Measurements from ENCODE around the gene DNAJC2.

The DNAJC2 gene, protein sequence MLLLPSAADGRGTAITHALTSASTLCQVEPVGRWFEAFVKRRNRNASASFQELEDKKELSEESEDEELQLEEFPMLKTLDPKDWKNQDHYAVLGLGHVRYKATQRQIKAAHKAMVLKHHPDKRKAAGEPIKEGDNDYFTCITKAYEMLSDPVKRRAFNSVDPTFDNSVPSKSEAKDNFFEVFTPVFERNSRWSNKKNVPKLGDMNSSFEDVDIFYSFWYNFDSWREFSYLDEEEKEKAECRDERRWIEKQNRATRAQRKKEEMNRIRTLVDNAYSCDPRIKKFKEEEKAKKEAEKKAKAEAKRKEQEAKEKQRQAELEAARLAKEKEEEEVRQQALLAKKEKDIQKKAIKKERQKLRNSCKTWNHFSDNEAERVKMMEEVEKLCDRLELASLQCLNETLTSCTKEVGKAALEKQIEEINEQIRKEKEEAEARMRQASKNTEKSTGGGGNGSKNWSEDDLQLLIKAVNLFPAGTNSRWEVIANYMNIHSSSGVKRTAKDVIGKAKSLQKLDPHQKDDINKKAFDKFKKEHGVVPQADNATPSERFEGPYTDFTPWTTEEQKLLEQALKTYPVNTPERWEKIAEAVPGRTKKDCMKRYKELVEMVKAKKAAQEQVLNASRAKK

DNA sequence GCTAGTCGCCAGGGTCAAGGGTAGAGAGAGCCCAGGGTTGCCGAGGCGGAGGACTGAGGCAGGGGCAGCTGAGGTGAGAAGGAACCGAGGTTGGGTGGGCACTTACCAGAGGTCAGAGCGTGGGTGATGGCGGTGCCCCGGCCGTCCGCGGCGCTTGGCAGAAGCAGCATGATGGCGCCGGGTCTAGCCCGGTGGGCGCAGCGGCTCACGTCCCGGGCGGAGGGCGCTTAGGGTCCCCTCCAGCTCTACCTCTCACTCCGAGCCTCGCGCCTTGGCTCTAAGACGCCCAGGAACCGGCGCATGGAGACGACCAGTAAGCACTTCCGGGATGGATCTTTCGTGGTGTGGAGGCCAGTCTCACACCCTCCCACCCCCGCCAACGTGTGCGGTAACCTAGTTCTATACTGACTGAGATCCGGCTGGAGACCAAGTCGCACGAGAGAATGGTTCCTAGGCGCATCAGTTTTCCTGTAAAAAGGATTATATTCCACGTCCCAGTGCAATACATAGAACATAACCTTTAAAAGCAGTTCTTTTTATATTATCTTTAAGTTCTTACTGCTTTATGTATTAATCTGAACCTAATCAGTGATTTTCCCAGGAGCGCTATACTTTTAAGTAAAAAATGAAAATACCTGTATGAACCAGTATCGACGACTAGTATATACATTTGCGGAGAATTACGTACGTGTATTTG is at the start of gene DNAJC2:
Gene DNAJC2, minus strand, starts transcription at position 315 of the 697 bp plus-strand sequence. Its CDS starts 145 bp downstream, at position 170.
- DNase-seq: peak; percentile 91

DNA sequence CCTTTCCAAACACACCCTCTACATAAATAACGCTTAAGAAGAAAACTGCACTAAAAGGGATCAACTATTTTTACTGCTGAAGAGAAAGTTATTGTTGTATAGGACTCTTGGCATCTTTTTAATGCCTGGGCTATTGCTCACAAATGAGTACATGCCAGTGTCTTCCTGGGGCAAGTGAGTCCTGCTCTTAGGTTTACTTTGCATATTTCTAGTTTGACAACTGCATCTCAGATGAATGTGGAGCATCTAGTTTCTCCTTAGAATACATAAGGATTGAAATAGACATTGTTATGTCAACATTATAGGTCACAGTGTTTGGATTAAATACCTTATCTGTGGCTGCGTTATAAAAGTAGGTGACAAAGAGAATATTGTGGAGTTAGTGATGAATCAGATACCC is 47.4 kb upstream of the DNAJC2 start:
- no peak for DNase-seq

DNA sequence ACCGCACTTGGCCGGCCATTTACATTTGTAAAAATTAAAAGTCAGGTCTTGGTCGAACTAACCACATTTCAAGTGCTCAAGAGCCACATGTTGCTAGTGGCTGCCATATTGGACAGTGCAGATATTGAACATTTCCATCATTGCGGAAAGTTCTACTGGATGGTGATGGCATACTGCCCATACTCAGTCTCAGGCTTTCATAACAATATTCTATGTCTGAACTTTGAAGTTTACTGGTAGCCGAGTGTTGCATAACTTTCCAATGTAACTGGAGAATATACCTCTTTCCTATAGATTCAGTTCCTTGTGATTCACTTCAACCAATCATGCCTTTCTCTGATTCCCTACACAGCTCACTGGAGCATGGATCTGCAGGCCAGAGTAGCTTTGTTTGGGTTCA is 46.6 kb upstream of the DNAJC2 start:
- no peak for DNase-seq

DNA sequence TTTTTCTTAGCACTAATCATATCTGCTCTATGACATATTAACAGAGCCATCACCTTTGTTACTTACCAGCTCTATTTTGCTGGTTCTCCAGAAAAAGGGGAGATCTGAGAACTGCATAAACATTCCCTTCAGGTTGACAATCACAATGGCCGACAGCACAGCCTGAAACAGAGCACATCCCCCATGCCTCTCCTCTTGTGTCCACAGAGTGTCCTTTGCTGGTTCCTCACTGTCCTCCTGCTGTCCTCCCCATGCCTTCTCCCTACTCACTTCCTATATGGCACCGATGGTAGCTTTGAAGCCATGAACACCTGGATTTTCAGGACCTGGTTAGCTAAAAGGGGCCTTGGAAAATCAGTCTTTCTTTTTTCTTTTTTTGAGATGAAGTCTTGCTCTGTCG is 44.7 kb upstream of the DNAJC2 start:
- DNase-seq: no peak

DNA sequence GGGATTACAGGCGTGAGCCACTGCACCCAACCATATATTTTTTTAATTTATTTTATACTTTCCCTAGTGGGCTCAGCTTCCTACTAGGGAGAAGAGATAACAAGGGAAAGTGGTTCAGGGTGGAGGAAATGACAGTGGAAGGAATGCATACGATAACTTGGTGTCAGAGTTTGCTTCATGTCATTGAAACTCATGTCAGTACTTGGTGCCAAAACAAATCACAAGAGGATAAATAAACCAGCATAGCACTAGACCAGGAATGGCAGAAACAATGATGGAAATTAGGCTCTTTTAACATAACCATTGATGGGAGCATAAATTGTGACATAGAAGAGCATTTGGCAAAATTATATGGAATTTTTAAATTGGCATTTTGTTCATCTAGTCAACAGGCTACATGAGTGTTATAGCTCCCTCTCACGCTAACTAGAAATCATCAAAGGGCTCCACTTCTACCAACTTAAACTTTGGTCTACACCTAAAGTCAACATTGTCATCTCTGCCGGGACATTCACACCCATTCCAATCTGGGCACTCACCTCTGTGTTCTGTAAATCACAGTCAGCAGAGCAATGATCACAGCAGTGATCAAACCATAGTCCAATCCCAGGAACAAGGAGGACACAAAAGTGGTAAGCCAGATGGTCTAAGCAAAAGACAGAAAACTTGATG is 44.0 kb upstream of the DNAJC2 start:
- no peak for DNase-seq

DNA sequence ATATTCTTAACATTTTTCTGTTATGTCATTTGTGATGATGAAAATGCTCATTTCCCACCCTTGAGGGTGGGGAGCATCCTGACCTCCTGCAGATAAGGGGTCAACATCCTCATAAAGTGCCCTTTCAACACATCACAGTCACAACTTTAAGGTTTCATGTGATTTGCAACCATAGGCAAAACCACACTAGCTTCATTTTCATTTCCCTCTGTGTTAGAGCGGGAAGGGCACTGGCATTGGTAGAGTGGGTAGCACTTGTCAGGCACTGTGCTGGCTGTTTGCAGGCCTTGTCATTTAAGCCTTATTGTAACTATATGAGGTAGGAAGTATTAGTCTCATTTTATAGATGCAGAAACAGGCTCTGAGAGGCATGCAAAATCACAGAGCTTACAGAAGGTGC is 42.7 kb upstream of the DNAJC2 start:
- no peak for DNase-seq

DNA sequence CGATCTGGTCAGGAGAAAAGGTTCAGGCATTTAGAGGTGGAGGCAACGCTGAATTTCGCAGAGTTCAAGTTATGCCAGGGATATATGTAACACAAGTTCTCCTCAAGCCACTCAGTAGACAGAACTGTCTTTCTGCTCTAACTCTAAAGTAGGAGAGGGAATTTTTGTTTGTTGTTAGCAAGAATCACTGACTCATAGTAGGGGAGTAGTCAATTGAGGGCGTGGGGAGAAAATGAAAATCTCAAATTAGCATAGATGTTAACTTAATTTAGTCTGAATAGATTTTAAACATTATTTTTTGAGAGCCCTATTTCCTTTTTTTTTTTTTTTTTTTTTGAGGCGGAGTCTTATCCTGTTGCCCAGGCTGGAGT is 37.5 kb upstream of the DNAJC2 start:
- DNase-seq: no peak

DNA sequence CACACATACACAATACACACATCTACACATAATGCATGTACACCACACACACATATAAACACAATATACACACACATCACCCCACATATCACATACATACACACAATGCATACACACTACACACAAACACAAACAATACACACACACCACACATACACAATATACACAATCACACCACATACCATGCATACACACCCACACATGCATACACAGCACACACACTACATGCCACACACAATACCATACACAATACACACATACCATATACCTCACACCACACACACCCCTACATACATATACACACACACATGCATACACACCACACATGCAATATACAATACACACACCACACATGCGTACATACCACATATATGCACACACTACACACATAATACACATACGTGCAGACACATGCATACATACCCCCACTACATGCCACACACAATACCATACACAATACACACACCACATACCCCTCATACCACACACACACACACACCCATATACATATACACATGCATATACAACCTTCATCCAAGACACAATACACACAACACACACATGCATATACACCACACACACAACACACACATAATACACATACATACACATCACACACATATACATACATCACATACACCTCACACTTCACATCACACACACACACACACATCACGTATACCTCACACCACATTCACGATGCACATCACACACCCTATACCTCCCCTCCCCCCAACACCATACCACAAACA is 36.9 kb upstream of the DNAJC2 start:
- DNase-seq: no peak

DNA sequence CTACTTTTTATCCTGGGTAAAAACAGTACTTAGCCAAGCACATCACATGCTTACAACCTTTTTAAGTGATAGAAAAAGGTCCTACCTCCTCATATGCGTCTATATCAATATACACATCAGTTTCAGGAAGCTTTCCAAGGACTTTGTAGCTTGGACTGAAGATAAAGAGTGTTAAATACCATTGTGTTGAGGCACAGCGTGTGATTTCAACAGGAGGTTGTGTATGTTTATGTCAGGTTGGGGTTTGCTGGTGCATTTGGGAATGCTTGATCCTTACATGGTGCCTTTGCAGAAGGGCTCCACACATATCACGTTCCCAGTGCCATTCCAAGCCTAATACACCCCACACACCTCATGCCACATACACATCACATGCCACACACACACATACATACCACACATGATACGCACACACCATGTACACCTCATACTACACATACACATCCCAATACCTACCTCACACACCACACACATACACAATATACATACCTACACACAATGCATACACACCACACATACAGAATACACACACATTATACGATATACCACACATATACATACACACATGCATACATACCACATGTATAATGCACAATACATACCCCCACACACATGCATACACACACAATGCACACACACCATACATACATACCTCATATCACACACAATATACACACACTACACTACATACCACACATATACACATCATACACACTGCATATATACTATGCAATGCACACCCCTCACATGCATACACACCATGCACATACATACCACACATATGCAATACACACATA is 36.0 kb upstream of the DNAJC2 start:
- DNase-seq: peak; percentile 12

DNA sequence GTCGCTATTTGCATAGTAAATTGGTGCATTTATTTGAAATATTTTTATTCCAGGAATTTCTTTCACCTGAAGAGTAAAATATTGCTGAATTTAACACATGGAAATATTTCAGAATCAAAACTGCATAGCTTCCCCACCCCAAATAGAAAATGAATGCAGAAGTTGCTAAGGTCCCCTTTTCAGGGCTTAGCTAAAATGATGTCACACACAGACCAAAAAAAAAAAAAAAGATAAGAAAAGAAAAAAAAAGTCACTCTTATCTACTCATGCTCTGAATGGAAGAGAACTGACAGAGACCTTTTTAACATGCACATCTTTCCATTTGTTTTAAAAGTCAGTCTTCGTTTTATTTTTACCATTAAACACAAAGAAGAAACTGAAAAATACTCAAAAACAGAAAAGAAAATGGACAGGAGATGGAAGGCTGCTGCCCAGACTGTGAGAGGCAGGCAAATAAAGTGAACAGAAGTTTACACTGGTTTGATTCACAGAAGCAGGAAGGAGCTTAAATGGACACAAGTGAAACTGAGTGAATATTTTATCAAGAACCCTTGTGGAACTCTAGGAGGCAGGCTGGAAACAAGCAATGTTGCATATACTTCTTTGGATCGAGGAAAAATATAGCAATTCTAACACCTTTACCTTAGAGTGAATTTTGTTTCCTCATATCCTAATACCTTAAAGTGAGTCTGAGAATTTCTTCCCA is 34.9 kb upstream of the DNAJC2 start:
- DNase-seq: no peak

DNA sequence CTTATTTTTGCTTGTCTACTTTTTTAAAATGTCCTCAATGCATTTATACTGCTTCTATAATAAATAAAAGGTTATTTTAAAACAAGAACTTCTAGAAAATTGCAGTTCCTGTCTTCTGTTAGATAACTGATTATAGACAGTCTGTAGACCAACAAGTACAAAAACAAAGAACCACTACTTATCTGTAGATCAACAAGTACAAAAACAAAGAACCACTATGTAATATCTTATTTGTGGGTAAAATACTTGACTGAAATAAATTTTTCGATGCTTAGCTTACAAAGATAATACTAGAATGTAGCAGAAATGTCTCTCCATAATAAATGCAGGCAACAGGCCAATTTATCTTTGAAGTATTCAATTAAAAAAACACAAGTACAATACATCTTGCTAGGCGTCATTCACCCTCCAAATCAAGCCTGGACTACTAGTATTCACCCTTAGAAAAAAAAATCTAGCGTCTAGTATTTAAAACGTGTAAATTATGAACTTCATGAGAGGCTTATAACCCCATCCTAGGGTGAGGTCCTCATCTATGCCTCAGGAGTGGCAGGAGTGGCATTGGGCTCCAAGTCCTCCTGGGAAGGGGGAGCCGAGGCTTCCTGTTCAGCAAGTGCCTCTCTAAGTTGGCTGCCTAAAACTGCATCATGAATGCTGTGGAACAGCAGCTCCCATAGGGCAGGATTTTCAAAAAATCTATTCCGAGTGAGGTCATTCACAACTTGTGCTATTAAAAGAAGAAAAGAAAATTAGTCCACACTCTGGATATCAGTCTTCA is 29.5 kb upstream of the DNAJC2 start:
- DNase-seq: no peak

DNA sequence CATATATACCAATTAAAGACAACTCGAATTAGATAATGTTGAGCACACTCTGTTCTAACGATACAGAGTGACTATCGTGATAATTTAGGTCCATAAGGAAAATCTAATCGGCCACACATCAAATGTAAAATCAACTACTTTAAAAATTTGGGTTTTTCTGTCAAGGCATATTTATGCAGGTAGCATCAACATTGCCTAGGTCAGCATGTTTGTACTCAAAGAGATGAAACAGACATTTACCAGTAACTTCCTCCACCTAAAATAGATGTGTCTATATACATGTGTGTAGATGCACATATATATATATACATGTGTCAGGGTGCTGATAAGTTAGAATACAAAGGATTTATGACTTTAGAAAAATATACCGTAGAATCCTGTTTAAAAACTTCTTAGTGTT is 24.9 kb upstream of the DNAJC2 start:
- DNase-seq: no peak

DNA sequence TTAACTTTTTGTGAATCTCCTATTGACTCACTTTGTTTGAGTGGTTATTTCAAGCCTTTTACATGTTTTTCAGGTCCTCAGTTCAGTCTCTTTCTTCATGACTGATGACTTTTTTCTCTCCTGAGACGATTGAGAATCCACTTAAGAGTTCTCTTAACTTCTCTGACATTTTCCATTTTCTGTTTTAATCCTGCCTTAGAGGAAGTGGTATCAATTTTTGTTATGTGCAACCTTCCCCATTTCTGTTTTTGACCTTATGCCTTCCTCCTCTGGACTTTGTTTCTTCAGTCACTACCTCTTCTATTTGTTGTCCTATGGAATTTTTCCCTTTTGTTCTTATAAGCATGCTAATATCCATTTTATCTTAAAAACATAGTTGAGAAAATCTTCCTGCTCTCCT is 5.2 kb upstream of the DNAJC2 start:
- no peak for DNase-seq

DNA sequence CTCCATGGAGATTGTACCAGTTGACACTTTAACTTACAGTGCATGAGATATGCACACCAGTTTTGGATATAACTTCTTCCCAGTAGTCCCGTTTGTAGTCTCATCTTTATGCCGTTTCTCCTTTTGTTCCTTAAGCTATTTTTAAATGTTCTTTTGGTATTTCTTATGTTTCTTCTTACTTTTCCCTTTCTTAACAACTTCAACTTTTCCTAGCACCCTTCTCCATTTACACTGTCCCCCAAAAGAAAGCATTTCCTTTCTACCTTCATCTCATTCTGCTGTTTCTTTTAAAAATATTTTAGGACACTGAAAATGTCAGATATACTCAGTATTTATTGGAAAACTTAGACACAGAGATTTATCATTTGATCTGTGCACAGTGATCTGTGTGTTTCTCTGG is 4.4 kb upstream of the DNAJC2 start:
- DNase-seq: no peak

DNA sequence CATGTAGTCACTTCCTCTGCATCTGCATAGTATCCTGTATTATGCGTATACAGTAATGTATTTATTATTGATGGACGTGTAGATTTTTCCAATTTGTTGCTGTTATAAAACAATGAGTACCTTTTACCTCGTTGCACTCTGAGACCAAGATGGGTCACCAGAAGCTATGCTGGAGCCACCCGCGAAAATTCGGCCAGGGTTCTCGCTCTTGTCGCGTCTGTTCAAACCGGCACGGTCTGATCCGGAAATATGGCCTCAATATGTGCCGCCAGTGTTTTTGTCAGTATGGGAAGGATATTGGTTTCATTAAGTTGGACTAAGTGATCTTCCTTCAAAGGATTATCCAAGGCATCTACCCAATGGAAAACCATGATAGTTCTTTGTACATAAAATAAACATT is 3.9 kb upstream of the DNAJC2 start:
- no peak for DNase-seq

DNA sequence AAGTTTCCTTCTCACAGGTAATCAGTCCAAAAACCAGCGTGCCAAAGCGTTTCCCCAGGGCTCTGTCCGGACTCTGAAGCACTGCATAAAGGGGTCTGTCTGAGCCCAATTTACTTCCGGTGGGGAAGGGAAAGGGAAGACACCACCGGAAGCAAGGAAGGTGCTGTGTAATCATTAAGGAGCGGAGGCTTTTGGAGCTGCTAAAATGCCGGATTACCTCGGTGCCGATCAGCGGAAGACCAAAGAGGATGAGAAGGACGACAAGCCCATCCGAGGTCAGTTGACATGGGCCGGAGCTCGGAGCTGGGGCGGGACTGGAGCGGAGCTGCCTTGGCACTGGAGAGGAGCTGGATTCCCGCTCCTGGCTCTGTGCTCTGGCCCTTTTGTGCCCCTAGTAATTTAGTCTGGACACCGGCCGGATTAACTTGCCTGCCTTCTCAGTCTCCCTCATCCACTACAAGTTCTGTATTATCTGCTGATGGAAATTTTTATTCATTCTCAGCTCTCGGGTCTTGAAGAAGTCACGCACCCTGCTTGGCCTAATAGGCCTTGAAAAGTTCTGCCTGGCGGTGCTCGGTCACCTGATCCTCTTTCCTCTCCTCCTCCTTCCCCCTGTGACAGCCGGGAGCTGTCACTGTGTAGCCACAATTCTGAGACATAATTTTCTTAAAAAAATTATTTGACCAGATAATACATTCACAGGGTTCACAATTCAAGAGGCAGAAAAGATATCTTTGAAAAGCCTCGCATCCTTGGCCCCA is 3.1 kb upstream of the DNAJC2 start, which contains the start of gene PSMC2:
Gene PSMC2, plus strand, starts transcription at position 137 of the 761 bp plus-strand sequence. Its CDS starts 69 bp downstream, at position 206.
- DNase-seq: peak; percentile 85

DNA sequence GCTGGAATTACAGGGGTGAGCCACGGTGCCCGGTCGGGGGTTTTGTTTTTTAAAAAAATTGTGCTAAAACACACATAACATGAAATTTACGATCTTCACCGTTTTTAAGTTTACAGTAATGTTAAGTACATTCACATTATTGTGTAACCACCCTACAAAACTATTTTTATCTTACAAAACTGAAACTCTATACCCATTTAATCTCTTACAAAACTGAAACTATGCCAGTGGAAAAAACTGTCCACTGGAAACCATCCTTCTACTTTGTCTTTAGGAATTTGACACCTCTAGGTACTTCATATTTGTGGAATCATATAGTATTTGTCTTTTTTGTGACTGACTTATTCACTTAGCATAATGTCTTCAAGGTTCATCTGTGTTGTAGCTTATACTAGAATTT is 1.8 kb upstream of the DNAJC2 start:
- no peak for DNase-seq

DNA sequence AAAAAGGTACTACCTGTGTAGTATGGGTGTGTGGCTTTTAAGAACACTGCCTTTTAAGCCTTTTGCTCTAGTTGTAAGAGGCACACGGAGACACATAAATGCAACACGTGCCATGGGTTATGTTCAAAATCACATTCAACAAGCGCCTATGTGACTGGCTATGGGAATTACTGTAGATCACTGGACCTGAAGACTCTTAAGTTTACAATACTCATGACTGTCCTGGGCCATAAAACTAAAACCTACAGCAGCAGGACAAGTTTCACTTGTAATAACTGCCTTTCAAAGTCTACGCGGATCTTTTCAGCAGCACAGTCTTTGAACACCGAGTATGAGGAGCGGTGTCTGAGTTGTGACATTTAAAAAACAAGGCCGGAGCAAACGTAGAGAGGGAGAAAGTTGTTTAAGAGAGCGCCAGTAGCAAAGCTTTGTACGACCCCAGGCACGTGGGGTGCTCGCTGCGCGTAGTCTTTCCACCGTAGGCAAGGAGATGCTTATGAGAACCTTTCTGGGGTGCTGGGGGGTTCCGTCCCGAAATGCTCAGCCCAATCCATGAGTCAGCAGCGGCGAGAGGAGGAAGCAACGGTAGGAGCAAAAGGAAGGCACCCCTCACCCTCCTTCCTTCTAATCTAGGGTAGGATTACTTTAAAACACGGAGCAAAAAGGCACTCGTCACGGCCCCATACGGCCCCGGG is 662 bp downstream of the DNAJC2 start:
- peak; percentile 3 for DNase-seq

DNA sequence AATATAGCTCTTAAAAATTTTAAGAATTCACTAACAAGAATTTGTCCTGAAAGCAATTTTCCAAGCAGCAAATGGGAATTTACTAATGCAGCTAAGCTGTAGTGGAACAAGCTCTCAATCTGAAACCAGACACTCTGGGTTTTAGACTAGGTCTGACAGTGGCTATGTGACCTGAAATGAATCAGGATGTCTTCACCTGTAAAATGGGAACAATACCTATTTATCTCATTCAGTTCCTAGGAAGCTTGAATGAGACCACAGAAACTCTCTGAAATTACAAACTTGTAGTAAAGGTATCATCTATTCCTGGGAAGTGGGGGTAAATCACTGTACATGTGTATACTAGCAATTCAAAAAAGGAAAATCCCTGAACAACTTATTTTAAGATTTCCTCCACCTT is 1.2 kb downstream of the DNAJC2 start:
- no peak for DNase-seq
